Epithelial cell of prostate (primary cell): ENCODE measurements around the gene LGALS3BP.
"Not testable (repeated sequence)": the region's sequence is repeated elsewhere in the genome, so short reads cannot be mapped to it uniquely, and the experiment has no call there.

Source experiments
- DNase-seq: peaks from one replicate; pipeline ENCODE4 v3.0.0-alpha.2; 2011; ENCODE audit warnings: low read depth, low spot score
- H3K27ac ChIP-seq: fragments of 450-650 bp; 2 replicates; pipeline ENCODE4 v1.5.1; 2017; ENCODE audit warnings: mild to moderate bottlenecking

LGALS3BP gene

GRCh38 chr17:78979780-78980623 lies at the start of gene LGALS3BP:
LGALS3BP (minus strand) TSS chr17:78979923; CDS start chr17:78977191, 2,732 bp downstream.
- H3K27ac ChIP-seq, result peak within 1 kb of the TSS; percentile 50
- DNase-seq, result no peak

- H3K27ac ChIP-seq, result no peak overlapping the region
- no peak for DNase-seq
Observed at GRCh38 chr17:79028496-79029326, 49.0 kb upstream of the LGALS3BP start.

GRCh38 chr17:79027925-79028491 lies 48.3 kb upstream of the LGALS3BP start:
- DNase-seq, result no peak
- H3K27ac ChIP-seq, result no peak overlapping the region

- DNase-seq, result no peak
- peak overlapping the region; percentile 65 for H3K27ac ChIP-seq
Observed at GRCh38 chr17:79027274-79027924, 47.7 kb upstream of the LGALS3BP start.

GRCh38 chr17:79026376-79027273 lies 46.9 kb upstream of the LGALS3BP start:
- peak overlapping the region; percentile 65 for H3K27ac ChIP-seq
- no peak for DNase-seq

GRCh38 chr17:79024901-79025737 lies 45.4 kb upstream of the LGALS3BP start:
- no peak for DNase-seq
- H3K27ac ChIP-seq, result peak overlapping the region; percentile 65

GRCh38 chr17:79023886-79024771 lies 44.4 kb upstream of the LGALS3BP start, which contains the start of gene C1QTNF1:
C1QTNF1 (plus strand) TSS chr17:79024169; CDS start chr17:79043969, 19,800 bp downstream.
- H3K27ac ChIP-seq, result peak within 1 kb of the TSS; percentile 65
- DNase-seq, result no peak

GRCh38 chr17:79023180-79023705 lies 43.5 kb upstream of the LGALS3BP start:
- H3K27ac ChIP-seq, result no peak overlapping the region
- DNase-seq, result no peak

GRCh38 chr17:79022507-79022991 lies 42.8 kb upstream of the LGALS3BP start:
- no peak for DNase-seq
- no peak overlapping the region for H3K27ac ChIP-seq

- not testable (repeated sequence) for DNase-seq, H3K27ac ChIP-seq
Observed at GRCh38 chr17:79021929-79022328, 42.2 kb upstream of the LGALS3BP start.

- no peak for DNase-seq
- H3K27ac ChIP-seq, result no peak overlapping the region
Observed at GRCh38 chr17:79020631-79021301, 41.0 kb upstream of the LGALS3BP start.

- DNase-seq, result no peak
- no peak overlapping the region for H3K27ac ChIP-seq
Observed at GRCh38 chr17:79019632-79020584, 40.2 kb upstream of the LGALS3BP start.

GRCh38 chr17:79019261-79019631 lies 39.5 kb upstream of the LGALS3BP start:
- no peak for DNase-seq
- no peak overlapping the region for H3K27ac ChIP-seq

GRCh38 chr17:79018370-79018695 lies 38.6 kb upstream of the LGALS3BP start:
- no peak for DNase-seq
- H3K27ac ChIP-seq, result no peak overlapping the region

- peak overlapping the region; percentile 7 for H3K27ac ChIP-seq
- no peak for DNase-seq
Observed at GRCh38 chr17:79017546-79018369, 38.0 kb upstream of the LGALS3BP start.
